ENCODE data around the gene PAFAH1B2.

- TF ChIP-seq POLR2AphosphoS5 (IDR thresholded peaks at IDR 0.05) (no peak), POLR2A (IDR thresholded peaks at IDR 0.05) (no peak)
Observed at GRCh38 chr11:117127171-117127901, 16.8 kb upstream of the PAFAH1B2 start.
